ENCODE results near the gene PMEPA1. TPM values are rescaled to one million over a fixed set of nuclear protein-coding genes. Genes with fewer than 3 reads are reported as not detected.

The PMEPA1 gene
- total RNA-seq, 1 experiment from 2014 or later, result 163 TPM

DNA sequence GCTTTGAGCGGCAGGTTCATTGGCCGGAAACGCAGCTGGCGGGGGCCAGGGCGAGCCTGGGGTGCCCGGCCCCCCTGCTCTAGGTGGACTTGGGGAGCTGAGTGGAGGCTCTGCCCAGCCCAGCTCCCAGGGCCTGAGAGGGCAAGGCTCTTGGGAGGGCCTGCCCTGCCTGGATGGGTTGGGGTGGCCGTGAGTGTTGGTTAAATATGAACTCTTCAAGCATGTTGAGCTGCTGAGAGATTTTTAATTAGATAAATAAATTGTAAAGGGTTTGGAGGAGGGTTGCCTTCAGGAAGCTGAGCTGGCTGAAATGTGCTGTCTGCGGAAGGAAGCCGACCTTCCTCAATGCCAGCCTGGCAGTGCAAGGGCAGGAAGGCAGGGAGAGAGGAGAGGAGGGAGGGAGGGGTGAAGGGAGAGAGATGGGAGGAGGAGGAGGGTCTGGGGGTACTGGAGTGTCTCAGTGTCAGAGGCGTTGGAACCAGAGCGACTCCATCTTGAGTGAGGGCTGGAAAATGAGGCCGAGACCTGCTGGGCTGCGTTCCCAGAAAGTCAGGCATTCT lies 39.4 kb upstream of the PMEPA1 start:
- H3K4me3 ChIP-seq, result peak overlapping the region; percentile 55
- TF ChIP-seq, protein P1, sequence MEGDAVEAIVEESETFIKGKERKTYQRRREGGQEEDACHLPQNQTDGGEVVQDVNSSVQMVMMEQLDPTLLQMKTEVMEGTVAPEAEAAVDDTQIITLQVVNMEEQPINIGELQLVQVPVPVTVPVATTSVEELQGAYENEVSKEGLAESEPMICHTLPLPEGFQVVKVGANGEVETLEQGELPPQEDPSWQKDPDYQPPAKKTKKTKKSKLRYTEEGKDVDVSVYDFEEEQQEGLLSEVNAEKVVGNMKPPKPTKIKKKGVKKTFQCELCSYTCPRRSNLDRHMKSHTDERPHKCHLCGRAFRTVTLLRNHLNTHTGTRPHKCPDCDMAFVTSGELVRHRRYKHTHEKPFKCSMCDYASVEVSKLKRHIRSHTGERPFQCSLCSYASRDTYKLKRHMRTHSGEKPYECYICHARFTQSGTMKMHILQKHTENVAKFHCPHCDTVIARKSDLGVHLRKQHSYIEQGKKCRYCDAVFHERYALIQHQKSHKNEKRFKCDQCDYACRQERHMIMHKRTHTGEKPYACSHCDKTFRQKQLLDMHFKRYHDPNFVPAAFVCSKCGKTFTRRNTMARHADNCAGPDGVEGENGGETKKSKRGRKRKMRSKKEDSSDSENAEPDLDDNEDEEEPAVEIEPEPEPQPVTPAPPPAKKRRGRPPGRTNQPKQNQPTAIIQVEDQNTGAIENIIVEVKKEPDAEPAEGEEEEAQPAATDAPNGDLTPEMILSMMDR (conservative IDR thresholded peaks at IDR 0.05), result no peak
- TF ChIP-seq EZH2 (IDR thresholded peaks at IDR 0.05; ENCODE audit: low read depth), result no peak
- no peaks in the 10 kb centered on the region for H3K79me2 ChIP-seq (ENCODE audit: low read depth)
- no peaks in the 10 kb centered on the region for H3K9me2 ChIP-seq (ENCODE audit: insufficient read depth)
- H2AFZ ChIP-seq, result peak overlapping the region; percentile 66
- intact Hi-C loops (cut with micrococcal nuclease; ENCODE audit: unreplicated experiment), result loop anchor here (2.0 kb wide), 1 partner anchor 30 kb away; no protein-coding TSS in a partner anchor
- peaks cover 9% of the 10 kb centered on the region for H3F3A ChIP-seq (ENCODE audit: insufficient read depth, low read depth)
- H3K27me3 ChIP-seq (ENCODE audit: insufficient read depth, low read depth), result no peaks in the 10 kb centered on the region
- ChIA-PET POLR2A (ENCODE audit: unreplicated experiment) (interaction anchor here (0.6 to 0.7 kb wide), 4 partner anchors 39 to 319 kb away, joined by 3 to 8 read pairs (median 5); no protein-coding TSS in a partner anchor), CTCF (interaction anchor here (1.2 kb wide), 1 partner anchor 61 kb away, joined by 5 read pairs; no protein-coding TSS in a partner anchor)
- H3K27ac ChIP-seq, result no peak overlapping the region
- no peak for DNase-seq
- H3K4me2 ChIP-seq, result peak overlapping the region; percentile 90
- BruUV-seq (replicated peaks), result no TSS peak
- no peaks in the 10 kb centered on the region for H3K36me3 ChIP-seq (ENCODE audit: low read depth)
- no peaks in the 10 kb centered on the region for H4K20me1 ChIP-seq (ENCODE audit: insufficient read depth)
- H3K4me1 ChIP-seq (replicated peaks; ENCODE audit: insufficient read depth), result peaks cover 20% of the 10 kb centered on the region
- H3K9me3 ChIP-seq (ENCODE audit: insufficient read depth, low read depth), result no peaks in the 10 kb centered on the region

DNA sequence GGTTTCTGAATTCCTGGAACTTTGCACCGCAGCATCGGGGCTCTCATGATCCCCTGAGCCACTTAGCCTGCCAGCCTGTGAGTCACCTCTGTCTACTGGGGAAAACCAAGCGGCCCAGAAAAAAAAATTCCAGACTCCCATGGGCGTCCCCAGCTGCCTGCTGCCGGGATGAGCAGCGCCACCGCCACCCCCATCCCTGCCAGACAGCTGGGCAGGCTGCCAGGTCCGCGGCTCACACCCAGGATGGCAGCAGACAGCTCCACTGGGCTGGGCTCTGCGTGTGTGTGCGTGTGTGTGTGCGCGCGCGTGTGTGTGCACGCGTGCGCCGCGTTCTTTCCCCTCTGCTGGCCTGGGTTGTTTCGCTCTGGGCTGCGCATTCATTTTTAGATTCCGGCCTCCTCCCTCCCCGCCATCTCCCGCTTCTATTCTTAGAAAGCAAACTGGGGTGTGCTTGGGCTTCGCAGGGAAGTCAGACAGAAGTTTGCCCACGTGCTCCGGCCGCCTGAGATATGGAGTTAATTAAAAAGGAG lies 38.9 kb upstream of the PMEPA1 start:
- Histone ChIP-seq H3K4me1 (replicated peaks; ENCODE audit: insufficient read depth) (peaks cover 20% of the 10 kb centered on the region), H4K20me1 (ENCODE audit: insufficient read depth) (no peaks in the 10 kb centered on the region), H3K9me3 (ENCODE audit: insufficient read depth, low read depth) (0 out of 2 replicates have a peak, but pooled peaks cover 3% of the 10 kb centered on the region), H2AFZ (peak overlapping the region; percentile 66), H3K27me3 (ENCODE audit: insufficient read depth, low read depth) (no peaks in the 10 kb centered on the region), H3K9me2 (ENCODE audit: insufficient read depth) (no peaks in the 10 kb centered on the region), H3K4me3 (peak overlapping the region; percentile 55), H3K36me3 (ENCODE audit: low read depth) (no peaks in the 10 kb centered on the region), H3F3A (ENCODE audit: insufficient read depth, low read depth) (peaks cover 9% of the 10 kb centered on the region), H3K27ac (no peak overlapping the region), H3K79me2 (ENCODE audit: low read depth) (no peaks in the 10 kb centered on the region), H3K4me2 (peak overlapping the region; percentile 90)
- TF ChIP-seq EZH2 (IDR thresholded peaks at IDR 0.05; ENCODE audit: low read depth), result no peak
- TF ChIP-seq, protein P1 (conservative IDR thresholded peaks at IDR 0.05), result no peak
- intact Hi-C loops (cut with micrococcal nuclease; ENCODE audit: unreplicated experiment), result loop anchor here (1.0 to 2.0 kb wide), 2 partner anchors 30 to 93 kb away; no protein-coding TSS in a partner anchor
- CTCF ChIA-PET, result interaction anchor here (1.2 kb wide), 1 partner anchor 61 kb away, joined by 5 read pairs; no protein-coding TSS in a partner anchor
- DNase-seq, result peak; percentile 90 to 94
- BruUV-seq (replicated peaks), result no TSS peak
- POLR2A ChIA-PET (ENCODE audit: unreplicated experiment), result interaction anchor here (0.6 to 0.7 kb wide), 4 partner anchors 17 to 319 kb away, joined by 3 to 8 read pairs (median 6); no protein-coding TSS in a partner anchor

DNA sequence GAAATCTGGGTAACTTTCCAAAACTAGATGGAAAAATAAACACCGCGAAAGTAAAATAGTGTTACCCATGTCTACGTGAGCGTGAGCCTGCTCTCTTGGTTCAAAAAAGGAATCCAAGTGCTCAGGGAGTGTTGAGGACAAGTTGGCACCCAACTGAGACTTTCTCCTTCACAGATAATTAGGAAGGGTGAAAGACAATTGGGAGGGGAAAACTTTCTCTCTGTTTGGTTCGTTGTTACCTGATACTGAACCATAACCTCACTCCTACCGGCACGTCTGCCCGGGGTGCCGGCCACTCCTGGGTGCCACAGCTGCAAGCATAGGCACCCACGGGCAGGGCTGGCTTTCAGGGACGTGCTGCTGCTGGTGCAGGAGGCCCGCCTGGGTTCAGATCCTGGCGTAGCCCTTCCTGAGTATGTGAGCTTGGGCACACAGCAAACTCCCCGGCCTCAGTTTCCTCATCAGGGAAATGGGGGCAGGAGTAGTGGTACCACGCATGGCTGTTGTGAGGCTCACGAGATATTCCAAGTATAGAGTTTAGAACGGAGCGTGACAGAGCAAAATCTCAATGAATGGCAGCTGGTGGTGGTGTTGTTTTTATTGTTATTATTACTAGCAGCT lies 38.2 kb upstream of the PMEPA1 start:
- Histone ChIP-seq H3K4me3 (peak overlapping the region; percentile 55; the same call in 1 of the 2 replicates), H3K27ac (no peak overlapping the region), H3K9me2 (ENCODE audit: insufficient read depth) (no peaks in the 10 kb centered on the region), H3K4me1 (replicated peaks; ENCODE audit: insufficient read depth) (peaks cover 20% of the 10 kb centered on the region), H3K36me3 (ENCODE audit: low read depth) (no peaks in the 10 kb centered on the region), H3K27me3 (ENCODE audit: insufficient read depth, low read depth) (no peaks in the 10 kb centered on the region), H3F3A (ENCODE audit: insufficient read depth, low read depth) (peaks cover 9% of the 10 kb centered on the region), H4K20me1 (ENCODE audit: insufficient read depth) (no peaks in the 10 kb centered on the region), H3K9me3 (ENCODE audit: insufficient read depth, low read depth) (0 out of 2 replicates have a peak, but pooled peaks cover 4% of the 10 kb centered on the region), H3K79me2 (ENCODE audit: low read depth) (no peaks in the 10 kb centered on the region), H3K4me2 (peak overlapping the region; percentile 90), H2AFZ (0 out of 2 replicates have a peak overlapping the region, but pooled peaks have one; percentile 66)
- ChIA-PET POLR2A (ENCODE audit: unreplicated experiment) (interaction anchor here (0.6 kb wide), 1 partner anchor 16 kb away, joined by 6 read pairs; no protein-coding TSS in a partner anchor), CTCF (interaction anchor here (1.2 kb wide), 1 partner anchor 62 kb away, joined by 5 read pairs; no protein-coding TSS in a partner anchor)
- no peak for TF ChIP-seq EZH2 (IDR thresholded peaks at IDR 0.05; ENCODE audit: low read depth)
- TF ChIP-seq, protein P1 (conservative IDR thresholded peaks at IDR 0.05), result no peak
- intact Hi-C loops (cut with micrococcal nuclease; ENCODE audit: unreplicated experiment), result loop anchor here (1.0 to 2.0 kb wide), 2 partner anchors 29 to 93 kb away; no protein-coding TSS in a partner anchor
- BruUV-seq (replicated peaks), result no TSS peak
- no peak for DNase-seq
